Measurements from ENCODE around the gene CCDC180.

The CCDC180 gene

DNA sequence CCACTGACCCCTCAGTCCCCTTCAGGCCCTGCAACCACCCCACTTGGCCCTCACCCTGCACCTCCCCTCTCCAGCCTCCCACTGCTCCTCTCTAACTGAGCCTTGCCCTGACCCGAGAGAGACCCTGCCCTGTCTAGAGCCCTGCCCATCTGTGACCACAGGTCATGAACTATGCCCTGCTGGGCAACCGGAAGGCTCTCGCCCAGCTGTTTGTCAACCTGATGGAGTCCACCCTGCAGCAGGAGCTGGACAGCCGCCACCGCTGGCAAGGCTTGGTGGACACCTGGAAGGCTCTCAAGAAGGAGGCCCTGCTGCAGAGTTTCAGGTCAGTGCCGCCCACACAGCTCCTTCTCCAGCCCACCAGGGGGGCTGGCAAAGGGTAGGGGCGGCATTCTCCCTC, 9.4 kb downstream of the CCDC180 start:
- Histone ChIP-seq H3K27ac (ENCODE audit: low read length) (no peak overlapping the region), H3K79me2 (ENCODE audit: low read length) (no peaks in the 10 kb centered on the region), H3K4me3 (ENCODE audit: low read length) (no peak overlapping the region), H3K9me3 (ENCODE audit: insufficient read depth, low read length) (no peaks in the 10 kb centered on the region), H4K20me1 (ENCODE audit: insufficient read depth, low read length) (no peaks in the 10 kb centered on the region), H3K4me2 (ENCODE audit: low read length) (no peak overlapping the region), H2AFZ (ENCODE audit: low read depth, low read length) (no peak overlapping the region), H3K4me1 (ENCODE audit: low read length) (no peaks in the 10 kb centered on the region), H3K36me3 (replicated peaks; ENCODE audit: low read depth, low read length) (no peaks in the 10 kb centered on the region), H3K9ac (ENCODE audit: low read length) (no peak overlapping the region), H3K27me3 (ENCODE audit: low read depth, low read length) (no peaks in the 10 kb centered on the region)
- TF ChIP-seq, protein P1, sequence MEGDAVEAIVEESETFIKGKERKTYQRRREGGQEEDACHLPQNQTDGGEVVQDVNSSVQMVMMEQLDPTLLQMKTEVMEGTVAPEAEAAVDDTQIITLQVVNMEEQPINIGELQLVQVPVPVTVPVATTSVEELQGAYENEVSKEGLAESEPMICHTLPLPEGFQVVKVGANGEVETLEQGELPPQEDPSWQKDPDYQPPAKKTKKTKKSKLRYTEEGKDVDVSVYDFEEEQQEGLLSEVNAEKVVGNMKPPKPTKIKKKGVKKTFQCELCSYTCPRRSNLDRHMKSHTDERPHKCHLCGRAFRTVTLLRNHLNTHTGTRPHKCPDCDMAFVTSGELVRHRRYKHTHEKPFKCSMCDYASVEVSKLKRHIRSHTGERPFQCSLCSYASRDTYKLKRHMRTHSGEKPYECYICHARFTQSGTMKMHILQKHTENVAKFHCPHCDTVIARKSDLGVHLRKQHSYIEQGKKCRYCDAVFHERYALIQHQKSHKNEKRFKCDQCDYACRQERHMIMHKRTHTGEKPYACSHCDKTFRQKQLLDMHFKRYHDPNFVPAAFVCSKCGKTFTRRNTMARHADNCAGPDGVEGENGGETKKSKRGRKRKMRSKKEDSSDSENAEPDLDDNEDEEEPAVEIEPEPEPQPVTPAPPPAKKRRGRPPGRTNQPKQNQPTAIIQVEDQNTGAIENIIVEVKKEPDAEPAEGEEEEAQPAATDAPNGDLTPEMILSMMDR (IDR thresholded peaks at IDR 0.05; ENCODE audit: low read depth, low read length): no peak
- no peak for TF ChIP-seq EZH2phosphoT487 (IDR thresholded peaks at IDR 0.05; ENCODE audit: low read depth)

DNA sequence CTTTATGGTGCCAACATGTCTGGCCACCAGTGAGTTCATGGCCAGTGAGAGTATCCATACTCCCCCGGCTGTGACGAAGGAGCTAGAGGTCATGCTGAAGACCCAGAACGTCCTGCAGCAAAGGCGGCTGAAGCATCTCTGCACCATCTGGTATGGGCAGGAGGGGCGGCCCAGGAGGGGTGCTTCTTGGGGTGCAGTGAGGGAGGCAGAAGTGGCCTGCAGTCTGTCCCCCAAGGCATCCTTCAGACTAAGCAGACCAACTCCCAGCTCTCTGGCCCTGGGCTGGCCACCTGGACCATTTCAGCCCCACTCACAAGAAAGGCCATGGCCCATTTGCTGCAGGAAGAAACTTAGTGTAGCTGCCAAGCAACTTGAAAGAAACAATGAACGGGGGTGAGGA, 11.0 kb downstream of the CCDC180 start:
- Histone ChIP-seq H3K36me3 (replicated peaks; ENCODE audit: low read depth, low read length) (no peaks in the 10 kb centered on the region), H3K9ac (ENCODE audit: low read length) (no peak overlapping the region), H3K4me2 (ENCODE audit: low read length) (no peak overlapping the region), H3K4me1 (ENCODE audit: low read length) (no peaks in the 10 kb centered on the region), H2AFZ (ENCODE audit: low read depth, low read length) (no peak overlapping the region), H3K27ac (ENCODE audit: low read length) (no peak overlapping the region), H4K20me1 (ENCODE audit: insufficient read depth, low read length) (no peaks in the 10 kb centered on the region), H3K4me3 (ENCODE audit: low read length) (no peak overlapping the region), H3K79me2 (ENCODE audit: low read length) (no peaks in the 10 kb centered on the region), H3K27me3 (ENCODE audit: low read depth, low read length) (no peaks in the 10 kb centered on the region), H3K9me3 (ENCODE audit: insufficient read depth, low read length) (no peaks in the 10 kb centered on the region)
- TF ChIP-seq, protein P1 (IDR thresholded peaks at IDR 0.05; ENCODE audit: low read depth, low read length): no peak
- TF ChIP-seq EZH2phosphoT487 (IDR thresholded peaks at IDR 0.05; ENCODE audit: low read depth): no peak

DNA sequence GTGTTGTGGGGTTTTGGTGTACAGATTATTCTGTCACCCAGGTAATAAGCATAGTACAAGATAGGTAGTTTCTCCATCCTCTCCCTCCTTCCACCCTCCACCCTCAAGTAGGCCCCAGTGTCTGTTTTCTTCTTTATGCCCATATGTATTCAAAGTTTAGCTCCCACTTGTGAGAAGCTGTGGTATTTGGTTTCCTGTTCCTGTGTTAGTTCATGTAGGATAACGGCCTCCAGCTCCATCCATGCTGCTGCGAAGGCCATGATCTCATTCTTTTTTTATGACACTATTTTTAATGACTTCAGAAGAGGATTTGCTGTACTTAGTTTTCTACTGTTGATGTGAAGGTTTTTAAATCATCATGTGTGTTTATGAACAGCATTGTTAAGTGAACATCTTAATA, 11.9 kb downstream of the CCDC180 start:
- TF ChIP-seq, protein P1 (IDR thresholded peaks at IDR 0.05; ENCODE audit: low read depth, low read length): no peak
- no peak for TF ChIP-seq EZH2phosphoT487 (IDR thresholded peaks at IDR 0.05; ENCODE audit: low read depth)
- Histone ChIP-seq H3K79me2 (ENCODE audit: low read length) (no peaks in the 10 kb centered on the region), H3K27me3 (ENCODE audit: low read depth, low read length) (no peaks in the 10 kb centered on the region), H3K36me3 (replicated peaks; ENCODE audit: low read depth, low read length) (no peaks in the 10 kb centered on the region), H3K4me2 (ENCODE audit: low read length) (no peak overlapping the region), H3K27ac (ENCODE audit: low read length) (no peak overlapping the region), H3K9me3 (ENCODE audit: insufficient read depth, low read length) (no peaks in the 10 kb centered on the region), H3K4me3 (ENCODE audit: low read length) (no peak overlapping the region), H4K20me1 (ENCODE audit: insufficient read depth, low read length) (no peaks in the 10 kb centered on the region), H3K4me1 (ENCODE audit: low read length) (no peaks in the 10 kb centered on the region), H3K9ac (ENCODE audit: low read length) (no peak overlapping the region), H2AFZ (ENCODE audit: low read depth, low read length) (no peak overlapping the region)

DNA sequence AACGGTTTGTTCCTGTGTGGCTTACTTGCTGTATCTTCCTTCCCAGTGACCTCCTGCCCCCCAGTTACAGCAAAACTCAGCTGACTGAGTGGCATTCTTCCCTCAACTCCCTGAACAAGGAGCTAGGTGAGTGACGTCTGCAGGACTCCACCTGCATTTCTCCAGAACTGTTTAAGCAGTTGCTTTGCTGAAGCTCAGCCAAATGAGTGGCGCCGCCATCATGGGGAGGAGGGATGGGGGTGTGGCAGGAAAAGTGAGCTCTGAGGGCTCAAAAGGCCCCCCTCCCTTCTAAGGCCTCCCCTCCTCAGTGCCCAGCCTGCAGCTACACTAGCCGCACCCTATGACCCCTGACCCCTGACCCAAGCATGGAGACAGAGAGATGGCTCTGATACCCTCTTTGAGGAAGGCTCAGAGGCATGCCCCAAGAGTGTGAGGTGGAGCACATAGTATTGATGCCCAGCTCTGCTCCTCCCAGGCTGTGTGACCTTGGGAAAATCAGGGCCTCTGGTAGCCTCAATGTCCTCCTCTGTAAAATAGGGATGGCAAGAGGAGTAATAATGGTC, 12.7 kb downstream of the CCDC180 start:
- no peaks in the 10 kb centered on the region for H3K36me3 ChIP-seq (replicated peaks; ENCODE audit: low read depth, low read length)
- no peak overlapping the region for H3K9ac ChIP-seq (ENCODE audit: low read length)
- H3K79me2 ChIP-seq (ENCODE audit: low read length): no peaks in the 10 kb centered on the region
- no peaks in the 10 kb centered on the region for H3K27me3 ChIP-seq (ENCODE audit: low read depth, low read length)
- H3K4me3 ChIP-seq (ENCODE audit: low read length): no peak overlapping the region
- no peaks in the 10 kb centered on the region for H3K4me1 ChIP-seq (ENCODE audit: low read length)
- no peak overlapping the region for H2AFZ ChIP-seq (ENCODE audit: low read depth, low read length)
- H3K27ac ChIP-seq (ENCODE audit: low read length): no peak overlapping the region
- H3K9me3 ChIP-seq (ENCODE audit: insufficient read depth, low read length): no peaks in the 10 kb centered on the region
- no peak for TF ChIP-seq EZH2phosphoT487 (IDR thresholded peaks at IDR 0.05; ENCODE audit: low read depth)
- TF ChIP-seq, protein P1 (IDR thresholded peaks at IDR 0.05; ENCODE audit: low read depth, low read length): no peak
- no peaks in the 10 kb centered on the region for H4K20me1 ChIP-seq (ENCODE audit: insufficient read depth, low read length)
- no peak overlapping the region for H3K4me2 ChIP-seq (ENCODE audit: low read length)

All from OCI-LY3 (cell line).